Left hindlimb (tissue), 1 donor: ENCODE measurements around the gene SLC8B1.
"Not testable (repeated sequence)": the region's sequence is repeated elsewhere in the genome, so short reads cannot be mapped to it uniquely, and the experiment has no call there.

Experiments used
- DNase-seq: peaks from one replicate; pipeline ENCODE4 v3.0.0-alpha.2; 2018

Gene SLC8B1

DNA sequence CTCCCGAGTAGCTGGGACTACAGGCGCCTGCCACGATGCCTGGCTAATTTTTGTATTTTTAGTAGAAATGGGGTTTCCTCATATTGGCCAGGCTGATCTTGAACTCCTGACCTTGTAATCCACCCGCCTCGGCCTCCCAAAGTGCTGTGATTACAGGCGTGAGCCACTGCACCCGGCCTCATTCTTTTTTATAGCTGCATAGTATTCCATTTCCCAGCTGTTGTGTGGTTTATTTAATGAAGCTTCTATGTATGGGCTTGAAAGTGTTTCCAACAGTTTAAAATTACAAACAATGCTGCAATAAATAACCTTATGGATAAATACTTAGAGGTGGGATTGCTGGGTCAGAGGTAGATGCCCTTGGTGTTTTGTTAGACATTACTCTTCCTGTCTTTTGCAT, 19.3 kb upstream of the SLC8B1 start:
- DNase-seq, result not testable (repeated sequence)

DNA sequence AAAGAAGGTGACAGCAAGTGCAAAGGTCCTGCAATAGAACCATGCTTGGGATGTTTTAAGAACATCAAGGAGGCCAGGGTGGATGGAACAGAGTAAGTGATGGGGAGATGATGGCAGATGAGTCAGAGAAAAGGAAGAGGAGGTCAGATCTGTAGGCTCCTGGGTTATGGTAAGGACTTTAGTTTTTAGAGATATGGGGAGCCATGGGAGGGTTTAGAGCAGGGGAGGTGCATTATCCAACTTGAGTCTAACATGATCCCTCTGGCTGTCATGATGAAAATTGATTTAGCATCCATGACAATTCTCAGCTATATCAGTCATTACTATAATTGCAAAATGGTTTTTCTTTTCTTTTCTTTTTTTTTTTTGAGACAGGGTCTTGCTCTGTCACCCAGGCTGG, 16.2 kb upstream of the SLC8B1 start:
- no peak for DNase-seq

DNA sequence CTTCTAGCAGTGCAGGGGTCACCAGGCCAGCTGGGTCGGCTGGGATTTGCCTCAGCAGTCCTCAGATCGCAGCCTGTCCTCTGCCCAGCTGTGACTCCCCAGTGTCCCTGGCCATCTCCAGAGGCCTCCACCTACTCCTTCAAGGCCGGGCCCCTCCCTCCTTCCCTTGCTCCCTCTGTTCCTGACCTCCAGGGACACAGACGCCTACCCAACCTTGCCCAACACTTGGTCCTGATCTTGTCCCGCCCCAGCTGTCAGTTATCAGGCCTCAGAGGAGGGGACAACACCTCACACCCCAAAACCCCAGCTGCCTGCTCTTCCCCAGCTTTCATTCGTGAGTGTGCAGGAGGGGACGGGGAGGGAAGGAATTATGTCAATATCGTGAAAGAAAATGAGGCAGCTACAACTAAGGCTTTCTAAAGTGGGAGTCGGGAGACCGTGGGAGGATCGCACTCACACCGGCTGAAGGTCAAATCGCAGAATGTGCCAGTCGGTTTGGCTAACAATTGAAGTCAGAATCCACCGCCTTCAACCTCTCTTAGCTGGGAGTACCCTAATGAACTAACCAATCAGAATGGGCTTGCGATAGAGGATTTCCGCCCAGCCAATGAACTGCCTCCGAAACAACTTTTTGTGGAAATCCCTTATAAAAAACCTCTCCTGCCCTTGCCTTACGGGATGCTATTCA, 14.1 kb upstream of the SLC8B1 start:
- DNase-seq, result no peak

DNA sequence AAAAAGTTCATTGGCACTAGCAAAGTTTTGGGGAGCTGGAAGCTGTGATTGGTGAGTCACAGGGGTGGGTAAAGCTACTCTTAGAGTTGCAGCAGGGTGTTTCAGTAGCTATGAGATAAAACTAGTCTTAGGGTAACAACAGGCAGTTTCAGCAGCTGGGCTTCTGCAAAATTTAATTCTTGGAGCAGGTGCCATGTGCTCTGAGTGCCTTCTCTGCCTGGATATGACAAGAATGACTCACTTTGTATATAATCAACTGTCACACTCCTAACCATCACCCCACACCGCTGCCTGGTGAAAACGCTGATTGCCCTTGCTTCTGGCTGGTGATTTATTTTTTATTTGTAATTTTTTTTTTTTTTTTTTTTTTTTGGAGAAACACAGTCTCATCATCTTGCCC, 13.0 kb upstream of the SLC8B1 start:
- DNase-seq, result no peak

DNA sequence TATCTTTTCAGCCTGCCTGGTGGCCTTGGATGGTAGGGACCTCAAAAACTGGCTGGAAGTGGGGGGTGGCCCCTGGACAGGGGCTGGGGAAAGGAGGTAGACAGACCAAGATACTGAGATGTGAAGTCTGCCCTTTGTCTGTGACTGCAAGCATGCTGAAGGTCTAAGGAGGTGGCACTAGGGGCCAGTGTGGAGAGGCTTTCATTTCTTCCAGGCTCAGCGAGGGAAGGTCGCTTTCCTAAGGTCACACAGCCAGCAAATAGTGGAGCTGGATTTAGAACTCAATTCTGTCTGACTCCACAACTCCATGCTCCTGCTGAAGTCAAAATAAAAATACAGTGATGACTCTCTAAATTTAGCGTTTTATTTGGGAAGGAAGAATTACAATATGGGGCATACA, 12.2 kb upstream of the SLC8B1 start:
- DNase-seq, result no peak

DNA sequence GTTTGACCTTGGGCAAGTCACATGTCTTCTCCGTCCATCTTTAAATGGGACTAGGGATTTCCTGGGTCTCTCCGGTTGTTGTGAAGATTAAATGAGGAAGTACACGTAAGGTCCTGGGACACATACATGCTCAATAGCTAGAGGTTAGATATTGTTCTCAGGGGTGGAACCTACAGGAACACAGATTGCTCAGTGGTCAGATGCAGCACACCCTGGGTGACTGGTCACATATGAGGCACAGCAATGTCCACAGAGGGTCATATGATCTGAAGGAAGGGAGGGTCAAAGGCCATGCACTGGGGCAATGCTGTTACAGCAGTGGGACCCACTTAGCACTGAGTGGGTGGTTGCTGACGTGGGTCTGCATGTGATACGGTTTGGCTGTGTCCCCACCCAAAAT, 11.4 kb upstream of the SLC8B1 start:
- DNase-seq, result no peak

DNA sequence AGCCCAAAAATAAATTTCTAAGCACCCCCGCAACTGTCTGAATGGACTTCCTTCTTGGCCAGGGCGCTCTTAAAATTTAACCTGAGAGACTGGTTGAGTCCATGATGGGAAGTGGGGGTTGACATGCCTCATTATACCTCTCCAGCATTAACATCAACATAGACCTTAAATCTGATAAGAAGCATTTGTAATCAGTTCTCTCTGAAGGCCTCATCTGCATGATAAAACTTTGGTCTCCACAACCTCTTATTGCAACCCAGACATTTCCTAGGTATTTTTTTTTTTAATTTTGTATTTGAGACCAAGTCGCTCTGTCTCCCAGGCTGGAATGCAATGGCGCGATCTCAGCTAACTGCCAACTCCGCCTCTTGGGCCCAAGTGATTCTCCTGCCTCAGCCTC, 10.4 kb upstream of the SLC8B1 start:
- no peak for DNase-seq

DNA sequence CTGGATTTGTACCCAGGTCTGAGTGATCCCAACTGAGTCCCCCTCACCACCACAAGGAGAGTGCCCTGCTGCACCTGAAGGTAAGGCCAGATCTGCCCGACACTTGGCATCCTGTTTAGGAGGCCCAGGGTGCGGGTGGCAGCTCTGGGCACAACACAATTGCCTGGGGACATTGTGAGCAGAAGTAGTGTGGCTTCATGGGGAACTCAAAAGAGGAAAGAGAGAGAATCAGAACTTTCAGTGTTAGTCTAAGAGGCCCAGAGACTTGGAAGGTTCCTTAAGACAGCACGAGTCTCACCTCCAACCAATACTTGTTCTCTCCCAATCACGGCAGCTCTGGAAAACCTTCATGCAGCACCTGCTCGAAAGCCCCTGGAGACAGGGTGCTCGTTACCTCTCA, 6.6 kb upstream of the SLC8B1 start:
- no peak for DNase-seq

DNA sequence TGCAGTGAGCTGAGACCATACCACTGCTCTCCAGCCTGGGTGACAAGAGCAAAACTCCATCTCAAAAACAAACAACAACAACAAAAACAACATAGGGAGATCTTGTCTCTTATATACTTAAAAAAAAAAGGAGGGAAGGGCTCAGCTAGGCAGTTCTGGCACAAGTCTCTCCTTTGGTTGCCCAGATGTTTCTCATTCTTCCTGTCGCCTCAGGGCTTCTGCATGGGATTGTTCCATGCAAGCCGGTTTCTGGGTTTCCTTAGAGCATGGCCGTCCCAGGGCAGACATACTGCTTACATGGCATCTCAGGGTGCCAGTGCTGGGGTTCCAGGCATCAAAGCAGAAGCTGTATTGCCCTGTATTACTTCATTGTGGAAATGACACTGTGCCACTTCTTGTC, 5.2 kb upstream of the SLC8B1 start:
- no peak for DNase-seq

DNA sequence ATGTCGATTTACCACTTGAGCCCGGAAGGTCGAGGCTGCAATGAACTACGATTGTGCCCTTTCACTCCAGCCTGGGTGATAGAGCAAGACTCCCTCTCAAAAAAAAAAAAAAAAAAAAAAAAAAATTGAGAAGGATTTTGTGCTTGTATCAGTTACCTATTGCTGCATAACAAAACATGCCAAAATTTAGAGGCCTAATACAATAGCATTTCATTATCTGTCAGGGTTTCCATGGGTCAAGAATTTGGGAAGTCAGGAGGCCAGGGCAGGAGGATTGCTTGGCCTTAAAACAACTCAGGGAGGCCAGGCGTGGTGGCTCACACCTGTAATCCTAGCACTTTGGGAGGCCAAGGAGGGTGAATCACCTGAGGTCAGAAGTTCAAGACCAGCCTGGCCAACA, 4.6 kb upstream of the SLC8B1 start:
- no peak for DNase-seq

DNA sequence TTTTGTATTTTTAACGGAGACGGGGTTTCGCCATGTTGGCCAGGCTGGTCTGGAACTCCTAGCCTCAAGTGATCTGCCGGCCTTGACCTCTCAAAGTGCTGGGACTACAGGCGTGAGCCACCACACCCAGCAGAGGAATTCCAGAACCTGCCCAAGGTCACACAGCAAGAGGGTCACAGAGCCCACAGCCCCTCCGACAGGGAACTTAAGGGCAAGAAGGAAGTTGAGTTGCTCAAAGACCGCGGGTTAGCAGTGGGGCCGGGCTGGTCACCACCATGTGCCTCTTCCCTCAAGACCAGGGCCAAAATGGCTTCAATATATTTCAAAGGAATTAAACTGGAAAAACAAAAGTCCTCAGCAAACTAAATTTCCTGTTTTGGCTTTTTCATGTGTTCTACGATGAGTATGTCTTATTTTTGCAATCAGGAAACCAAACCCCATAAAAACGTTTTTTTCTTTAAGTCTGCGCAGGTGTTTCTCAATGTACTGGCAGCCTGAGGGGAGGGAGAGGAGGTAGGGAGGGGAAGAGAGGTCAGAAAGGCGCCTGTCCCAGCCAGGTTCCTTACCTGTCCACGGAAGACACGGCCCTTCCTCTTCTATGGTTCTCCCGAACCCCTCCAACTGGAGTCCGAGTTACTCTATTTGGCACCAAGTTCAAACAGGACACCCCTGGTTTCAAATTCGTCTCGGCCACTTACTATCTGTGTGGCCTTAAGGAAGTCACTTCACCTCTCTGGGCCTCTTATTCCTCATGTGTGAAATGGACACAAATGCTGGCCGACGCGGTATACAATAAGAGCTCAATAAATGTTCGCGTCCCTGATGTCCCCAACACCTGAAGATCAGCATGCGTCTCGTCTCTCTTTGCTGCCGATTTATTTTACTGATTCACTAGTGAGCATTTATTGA, 778 bp downstream of the SLC8B1 start:
- DNase-seq, result no peak

DNA sequence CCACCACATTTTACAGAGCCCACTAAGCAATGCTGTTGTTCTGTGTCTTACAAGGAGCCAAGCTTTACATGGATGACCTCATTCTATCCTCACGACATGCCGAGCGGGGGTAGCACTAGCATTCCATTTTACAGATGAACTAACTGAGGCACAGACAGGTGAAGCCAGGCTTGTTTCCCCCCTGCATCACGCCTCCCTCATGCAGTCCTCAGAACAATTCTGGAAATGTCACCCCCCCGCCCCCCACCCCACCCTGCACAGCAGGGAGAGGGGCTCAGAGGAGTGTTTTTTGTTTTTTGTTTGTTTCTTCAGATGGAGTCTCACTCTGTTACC, 1.5 kb downstream of the SLC8B1 start:
- DNase-seq, result no peak

DNA sequence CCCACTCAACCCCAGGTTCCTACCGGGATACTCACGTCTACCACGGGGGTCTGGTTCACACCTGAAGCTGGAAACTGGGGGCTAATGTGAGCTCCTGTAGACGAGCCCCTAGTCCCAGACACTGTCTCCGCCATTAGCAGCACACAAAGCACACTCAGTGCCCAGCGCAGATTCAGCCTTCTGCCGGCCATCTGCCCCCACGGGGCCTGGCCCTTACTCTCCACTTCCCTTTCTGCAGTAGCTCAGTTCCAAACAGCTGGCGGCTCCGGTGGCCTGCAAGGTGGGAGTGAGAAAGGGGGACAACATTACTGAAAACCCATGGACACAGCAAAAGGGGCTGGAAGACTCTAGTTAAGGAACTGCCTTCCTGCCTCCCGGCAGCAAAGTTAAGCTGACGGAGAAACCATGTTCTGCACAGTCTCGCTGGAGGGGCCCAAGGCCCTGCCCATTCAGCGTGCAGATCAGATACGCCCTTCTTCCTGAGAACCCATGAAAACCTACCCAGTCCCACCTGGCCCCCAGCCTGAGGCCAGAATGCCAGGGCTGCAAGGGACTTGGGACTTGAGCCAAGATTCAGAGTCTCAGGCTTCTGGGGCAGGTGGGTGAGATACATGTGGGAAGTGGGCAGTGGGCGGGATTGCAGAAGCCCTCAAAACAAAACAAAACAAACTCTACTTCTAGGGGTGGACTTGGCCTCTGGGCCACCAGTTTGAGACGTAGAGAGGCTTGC, 2.1 kb downstream of the SLC8B1 start:
- no peak for DNase-seq

DNA sequence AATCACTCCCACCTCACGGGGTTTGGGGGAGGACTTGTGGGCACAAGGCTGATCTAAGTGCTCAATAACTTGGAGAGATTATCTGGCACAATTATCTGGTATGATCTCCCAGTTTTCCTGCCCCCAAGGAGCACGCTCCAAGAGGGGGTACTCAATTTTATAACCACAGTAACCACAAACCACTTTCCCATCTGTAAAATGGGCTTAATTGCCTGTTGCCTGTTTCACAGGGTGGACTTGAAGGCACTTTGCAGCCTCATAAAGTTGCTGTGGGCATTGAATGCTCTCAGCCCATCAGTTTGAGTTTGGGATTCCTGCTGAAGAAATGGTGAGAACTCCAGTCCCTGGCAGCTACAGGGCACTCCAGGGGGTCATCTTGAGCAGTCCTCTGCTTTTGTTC, 4.4 kb downstream of the SLC8B1 start:
- DNase-seq, result no peak

DNA sequence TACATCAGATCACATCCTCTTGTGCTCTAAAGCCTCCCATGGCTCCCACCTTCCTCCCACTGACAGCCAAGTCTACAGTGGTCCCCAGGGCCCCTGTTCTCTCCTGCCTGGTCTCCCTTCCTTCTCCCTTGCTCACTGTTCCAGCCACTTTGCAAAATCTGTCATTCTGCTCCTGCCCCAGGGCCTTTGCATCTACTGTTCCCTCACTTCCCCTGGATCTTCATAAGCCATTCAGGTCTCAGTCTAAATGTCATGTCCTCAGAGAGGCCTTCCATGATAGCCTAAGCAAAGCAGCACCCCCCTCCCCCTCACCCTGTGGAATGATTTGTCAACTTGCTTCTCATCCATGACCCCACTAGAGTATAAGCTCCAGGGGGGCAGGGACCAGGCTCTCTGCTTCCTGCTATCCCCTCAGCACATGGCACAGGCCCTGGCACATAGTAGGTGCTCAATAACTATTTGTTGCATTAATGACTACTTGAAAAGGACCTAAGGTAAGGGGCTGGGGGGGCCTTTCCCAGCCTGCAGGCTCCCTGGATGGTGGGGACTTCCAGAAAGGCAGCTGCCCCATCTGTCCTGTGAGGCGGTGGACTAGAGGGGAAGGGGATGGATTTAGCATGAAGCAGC, 5.0 kb downstream of the SLC8B1 start:
- DNase-seq, result no peak

DNA sequence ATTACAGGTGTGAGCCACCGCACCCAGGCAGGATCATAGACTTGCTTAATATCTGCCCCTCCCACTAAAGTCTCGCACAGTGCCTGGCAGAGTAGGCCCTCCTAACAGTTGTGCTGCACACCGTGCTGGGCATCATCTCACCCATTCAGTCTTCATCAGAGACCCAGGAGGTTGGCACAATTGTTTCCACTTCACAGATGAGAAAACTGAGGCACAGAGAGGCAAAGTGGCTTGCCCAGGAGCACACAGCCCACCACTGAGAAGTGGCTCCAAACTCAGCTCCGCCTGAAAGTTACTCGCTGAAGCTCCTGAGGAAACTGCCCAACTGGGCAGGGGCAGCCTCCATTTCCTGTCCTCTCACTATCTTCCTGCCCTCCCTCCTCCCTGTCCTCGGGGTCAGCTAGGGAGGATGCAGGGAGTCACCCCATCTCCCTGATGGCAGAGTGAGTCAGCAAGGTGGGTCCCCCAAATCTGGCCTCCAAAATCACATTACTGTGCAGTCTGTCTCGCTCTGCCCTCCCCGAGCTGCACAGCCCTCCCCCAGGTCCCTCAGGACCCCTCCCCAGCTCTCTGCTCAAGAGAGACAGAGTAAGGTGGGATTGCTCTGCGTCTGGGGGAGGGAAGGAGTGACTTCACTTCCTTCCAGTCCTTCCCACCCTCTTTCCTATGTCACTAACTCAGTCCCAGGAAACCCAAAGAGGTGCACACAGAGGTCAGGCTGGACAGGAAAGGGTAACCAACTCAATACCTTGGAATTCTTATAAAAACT, 5.7 kb downstream of the SLC8B1 start:
- DNase-seq, result no peak

DNA sequence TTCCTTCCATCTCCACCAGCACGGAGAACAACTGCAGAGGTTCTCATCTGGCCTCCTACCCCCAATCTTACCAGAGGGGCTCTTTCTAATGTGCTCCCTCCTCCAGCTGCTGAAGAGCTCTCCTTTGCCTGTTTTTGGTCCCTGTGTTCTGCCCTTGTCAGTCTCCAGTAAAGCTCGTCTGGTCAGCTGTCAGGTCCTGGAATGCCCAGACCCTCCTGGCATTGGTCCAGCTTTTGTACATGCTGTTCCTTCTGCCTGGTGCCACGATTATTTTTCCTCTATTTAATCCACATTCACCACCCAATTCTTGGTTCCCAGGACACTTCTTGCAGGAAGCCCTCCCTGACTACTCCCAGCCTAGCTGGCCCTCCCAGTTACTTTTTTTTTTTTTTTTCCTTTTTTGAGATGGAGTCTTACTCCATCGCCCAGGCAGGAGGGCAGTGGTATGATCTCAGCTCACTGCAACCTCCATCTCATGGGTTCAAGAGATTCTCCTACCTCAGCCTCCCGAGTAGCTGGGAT, 6.5 kb downstream of the SLC8B1 start:
- DNase-seq, result no peak

DNA sequence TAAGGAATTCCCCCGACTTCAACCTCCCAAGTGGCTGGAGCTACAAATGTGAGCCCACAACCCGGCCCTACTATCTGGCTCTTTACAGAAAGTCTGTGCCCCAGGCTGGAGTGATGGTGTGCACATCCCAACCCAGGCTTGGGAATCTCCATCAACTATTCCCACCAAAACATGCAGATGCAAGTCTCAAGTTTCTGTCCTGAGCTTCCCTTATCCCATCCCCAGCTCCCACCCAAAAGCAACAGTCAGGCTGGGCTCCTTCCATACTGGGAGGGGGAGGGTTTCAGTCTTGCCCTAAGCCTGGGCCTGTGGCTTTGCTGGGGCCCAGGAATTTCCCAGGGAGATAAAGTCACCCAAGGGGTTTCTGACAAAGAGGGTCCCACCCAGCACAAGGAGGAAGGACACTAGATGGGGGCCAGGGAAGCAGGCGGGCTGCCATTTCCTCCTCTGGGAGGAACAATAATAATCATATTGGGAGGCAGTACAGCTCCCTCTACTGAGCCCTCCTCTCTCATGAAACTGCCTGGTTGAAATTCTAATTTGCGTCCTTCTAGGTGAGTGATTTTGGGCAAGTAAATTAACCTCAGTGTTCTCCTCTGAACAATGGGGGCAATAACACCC, 8.0 kb downstream of the SLC8B1 start:
- DNase-seq, result no peak

DNA sequence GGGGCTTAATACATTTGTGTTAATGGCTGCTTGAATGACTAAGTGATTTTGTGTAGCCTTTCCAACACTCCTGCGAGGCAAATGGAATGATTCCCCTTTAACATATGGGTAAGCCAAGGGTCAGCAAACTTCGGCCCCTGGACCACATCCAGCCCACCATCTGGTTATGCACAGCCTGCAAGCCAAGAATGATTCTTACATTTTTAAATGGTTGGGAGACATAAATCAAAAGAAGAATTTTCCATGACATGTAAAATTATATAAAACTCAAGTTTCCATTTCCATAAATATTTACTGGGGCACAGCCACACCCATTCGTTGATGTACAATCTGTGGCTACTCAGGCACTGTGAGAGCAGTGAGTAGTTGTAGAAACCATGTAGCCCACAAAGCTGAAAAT, 9.0 kb downstream of the SLC8B1 start:
- DNase-seq, result peak; percentile 72

DNA sequence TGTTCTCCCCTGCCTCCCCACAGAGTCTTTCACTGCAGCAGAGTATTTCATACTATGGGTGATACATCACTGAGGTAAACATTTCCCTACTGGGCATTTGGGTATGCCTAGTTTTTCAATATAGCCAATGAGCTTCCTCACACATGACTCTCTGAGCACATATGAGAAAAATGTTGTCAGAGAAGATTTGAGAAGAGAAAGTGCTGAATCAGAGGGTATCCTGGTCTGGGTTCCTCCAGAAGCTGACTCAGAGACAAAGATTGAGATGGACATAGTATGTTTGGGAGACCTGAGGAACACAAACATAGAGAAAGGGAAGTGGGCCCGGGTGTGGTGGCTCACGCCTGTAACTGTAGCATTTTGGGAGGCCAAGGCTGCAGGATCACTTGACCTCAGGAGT, 12.6 kb downstream of the SLC8B1 start:
- DNase-seq, result no peak

DNA sequence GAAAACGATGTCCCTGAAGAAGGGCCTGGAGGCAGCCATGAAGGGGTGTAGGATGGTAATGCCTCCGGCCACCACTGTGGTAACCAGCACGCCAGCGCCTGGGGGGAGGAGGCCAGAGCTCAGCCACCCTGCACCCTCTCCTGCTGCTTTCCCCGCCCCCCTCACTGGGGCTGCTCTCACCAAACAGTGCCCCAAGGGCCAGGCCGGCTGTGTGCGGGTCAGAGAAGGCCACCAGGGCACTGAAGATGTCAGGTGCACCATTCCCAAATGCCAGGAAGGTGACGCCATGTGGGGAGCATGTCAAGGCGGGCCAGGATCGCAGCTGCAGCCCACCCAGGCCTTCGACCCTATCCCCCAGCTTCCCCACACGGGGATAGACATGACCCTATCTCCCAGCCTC, 14.5 kb downstream of the SLC8B1 start:
- DNase-seq, result no peak
